HG03378 (cell line): Measurements from ENCODE around the gene OR4X1.
"Not testable (repeated sequence)": the region's sequence is repeated elsewhere in the genome, so short reads cannot be mapped to it uniquely, and the experiment has no call there.

ENCODE experiments used
- ATAC-seq: cut with Tn5 transposase; IDR thresholded peaks from one replicate; pipeline ENCODE4 v1.9.1; 2021; ENCODE audit warnings: mild to moderate bottlenecking, moderate library complexity; ENCODE audit not compliant: unreplicated experiment

Gene OR4X1, protein sequence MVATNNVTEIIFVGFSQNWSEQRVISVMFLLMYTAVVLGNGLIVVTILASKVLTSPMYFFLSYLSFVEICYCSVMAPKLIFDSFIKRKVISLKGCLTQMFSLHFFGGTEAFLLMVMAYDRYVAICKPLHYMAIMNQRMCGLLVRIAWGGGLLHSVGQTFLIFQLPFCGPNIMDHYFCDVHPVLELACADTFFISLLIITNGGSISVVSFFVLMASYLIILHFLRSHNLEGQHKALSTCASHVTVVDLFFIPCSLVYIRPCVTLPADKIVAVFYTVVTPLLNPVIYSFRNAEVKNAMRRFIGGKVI

DNA sequence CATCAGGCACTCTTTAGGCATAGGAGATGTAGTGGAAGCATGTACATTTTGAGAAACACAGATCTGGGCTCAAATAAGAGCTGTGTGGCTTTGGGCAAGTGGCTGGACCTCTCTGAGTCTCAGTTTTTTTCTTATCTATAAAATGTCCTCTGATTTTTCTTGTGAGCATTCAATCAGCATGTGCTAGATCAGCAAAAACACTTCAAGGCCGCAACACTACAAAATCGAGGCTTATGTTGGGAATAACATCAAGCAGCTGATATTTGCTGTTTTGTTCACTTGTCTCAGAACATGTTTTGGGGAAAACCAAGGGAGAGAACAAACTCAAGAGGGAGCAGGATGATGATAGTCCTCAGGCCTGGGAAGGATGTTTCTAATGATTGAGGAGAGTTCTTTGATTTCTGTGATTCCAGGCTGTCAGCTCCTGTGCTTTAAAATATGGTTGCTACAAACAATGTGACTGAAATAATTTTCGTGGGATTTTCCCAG, at the start of gene OR4X1:
Gene OR4X1 (plus strand): TSS at position 439 of the 489 bp plus-strand sequence. CDS start 0 bp downstream, at position 439.
- ATAC-seq = no peak

DNA sequence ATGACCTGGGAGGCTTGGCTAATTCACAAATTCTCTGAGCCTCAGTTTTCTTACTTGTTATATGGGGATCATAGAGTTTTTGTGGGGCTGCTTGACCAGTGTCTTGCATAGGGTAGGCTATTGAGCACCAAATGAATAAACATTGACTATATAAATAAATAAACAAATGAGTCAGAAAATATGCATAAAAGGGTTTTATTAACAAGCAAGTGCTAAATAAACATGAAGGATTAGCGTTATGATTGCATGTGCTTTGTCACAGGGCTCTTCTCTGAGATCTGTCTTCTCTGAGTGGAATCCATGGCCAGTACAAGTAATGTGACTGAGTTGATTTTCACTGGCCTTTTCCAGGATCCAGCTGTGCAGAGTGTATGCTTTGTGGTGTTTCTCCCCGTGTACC, 47.2 kb upstream of the OR4X1 start, which contains the start of gene OR4B1:
Gene OR4B1 (plus strand): TSS at position 301 of the 400 bp plus-strand sequence. CDS start 0 bp downstream, at position 301.
- no peak for ATAC-seq

- ATAC-seq = no peak
Measured at GRCh38 chr11:48228761-48229160, 34.9 kb upstream of the OR4X1 start.

- ATAC-seq = not testable (repeated sequence)
Measured at GRCh38 chr11:48230057-48230456, 33.6 kb upstream of the OR4X1 start.

- no peak for ATAC-seq
Measured at GRCh38 chr11:48237727-48238126, 25.9 kb upstream of the OR4X1 start.

- no peak for ATAC-seq
Measured at GRCh38 chr11:48242501-48242900, 21.2 kb upstream of the OR4X1 start.

GRCh38 chr11:48244804-48245203, 18.9 kb upstream of the OR4X1 start, which contains the start of gene OR4X2:
Gene OR4X2, plus strand, starts transcription at chr11:48245104. Its CDS starts 0 bp downstream, at chr11:48245104.
- ATAC-seq = no peak

GRCh38 chr11:48248902-48249301, 14.8 kb upstream of the OR4X1 start:
- no peak for ATAC-seq

- no peak for ATAC-seq
Measured at GRCh38 chr11:48261600-48261999, 2.1 kb upstream of the OR4X1 start.

GRCh38 chr11:48270621-48271020, 7.0 kb downstream of the OR4X1 start:
- no peak for ATAC-seq

DNA sequence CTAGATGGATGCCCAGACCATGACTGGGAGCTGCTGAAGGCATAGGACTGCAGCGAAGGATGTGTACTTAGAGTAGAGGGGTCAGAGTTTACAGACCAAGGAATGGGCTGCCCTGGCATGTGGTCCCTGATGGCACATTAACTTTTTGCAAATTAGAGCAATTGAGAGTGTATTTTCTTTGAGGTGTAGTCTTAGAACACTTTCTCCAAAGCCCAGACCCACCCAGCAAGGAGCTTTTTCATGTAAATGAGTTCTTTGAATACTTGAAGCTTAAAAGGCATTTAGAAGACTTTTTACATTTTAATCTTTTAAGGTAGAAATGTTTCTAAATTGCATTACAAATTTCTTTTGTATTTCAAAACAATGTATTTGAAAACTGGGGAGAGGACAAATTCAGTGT, 8.9 kb downstream of the OR4X1 start:
- no peak for ATAC-seq

- no peak for ATAC-seq
Measured at GRCh38 chr11:48305923-48306322, 42.3 kb downstream of the OR4X1 start, which contains the start of gene OR4S1. Gene OR4S1, plus strand, starts transcription at chr11:48306223. Its CDS starts 0 bp downstream, at chr11:48306223.

- peak; percentile 91 for ATAC-seq
Measured at GRCh38 chr11:48307760-48308386, 44.2 kb downstream of the OR4X1 start.

GRCh38 chr11:48313590-48313989, 49.9 kb downstream of the OR4X1 start:
- not testable (repeated sequence) for ATAC-seq
